ENCODE measurements around the gene PFDN4.

DNA sequence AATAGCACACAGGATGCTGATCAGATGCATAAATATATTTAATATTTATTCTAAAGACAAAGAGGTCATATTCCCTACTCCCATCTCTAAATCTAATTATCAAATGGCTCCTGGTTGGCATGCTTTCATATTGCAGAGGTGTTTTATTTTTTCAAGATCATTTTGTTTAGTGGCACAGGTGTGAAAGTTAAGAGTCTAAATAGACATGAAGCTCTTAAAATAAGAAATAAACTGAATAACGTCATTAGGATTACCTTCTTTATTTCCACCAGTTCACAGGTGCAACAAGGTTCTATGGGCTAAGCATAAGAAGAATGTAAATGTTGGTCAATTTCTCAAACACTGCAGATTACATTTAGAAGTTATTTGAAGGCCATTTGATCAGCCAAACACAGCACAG, 27.0 kb upstream of the PFDN4 start:
- no peak for TF ChIP-seq POLR2AphosphoS5 (IDR thresholded peaks at IDR 0.05; ENCODE audit: insufficient read depth in 1 of 2, low read depth in 1 of 2)
- TF ChIP-seq, protein P1, sequence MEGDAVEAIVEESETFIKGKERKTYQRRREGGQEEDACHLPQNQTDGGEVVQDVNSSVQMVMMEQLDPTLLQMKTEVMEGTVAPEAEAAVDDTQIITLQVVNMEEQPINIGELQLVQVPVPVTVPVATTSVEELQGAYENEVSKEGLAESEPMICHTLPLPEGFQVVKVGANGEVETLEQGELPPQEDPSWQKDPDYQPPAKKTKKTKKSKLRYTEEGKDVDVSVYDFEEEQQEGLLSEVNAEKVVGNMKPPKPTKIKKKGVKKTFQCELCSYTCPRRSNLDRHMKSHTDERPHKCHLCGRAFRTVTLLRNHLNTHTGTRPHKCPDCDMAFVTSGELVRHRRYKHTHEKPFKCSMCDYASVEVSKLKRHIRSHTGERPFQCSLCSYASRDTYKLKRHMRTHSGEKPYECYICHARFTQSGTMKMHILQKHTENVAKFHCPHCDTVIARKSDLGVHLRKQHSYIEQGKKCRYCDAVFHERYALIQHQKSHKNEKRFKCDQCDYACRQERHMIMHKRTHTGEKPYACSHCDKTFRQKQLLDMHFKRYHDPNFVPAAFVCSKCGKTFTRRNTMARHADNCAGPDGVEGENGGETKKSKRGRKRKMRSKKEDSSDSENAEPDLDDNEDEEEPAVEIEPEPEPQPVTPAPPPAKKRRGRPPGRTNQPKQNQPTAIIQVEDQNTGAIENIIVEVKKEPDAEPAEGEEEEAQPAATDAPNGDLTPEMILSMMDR (IDR thresholded peaks at IDR 0.05), result no peak
- no peak for TF ChIP-seq POLR2A (IDR thresholded peaks at IDR 0.05)
